Ovary (tissue), 9 donors: Measurements from ENCODE around the gene ITSN1. TPM values are rescaled to one million over a fixed set of nuclear protein-coding genes. Genes with fewer than 3 reads are reported as not detected.

ENCODE experiments used
- DNase-seq, 5 donors: peaks; one replicate each; pipeline ENCODE4 v3.0.0-alpha.2; 2019 to 2020
- H3K27ac ChIP-seq, 2 donors: fragments of 200-600 bp; one replicate each; pipeline versions ENCODE4 v1.5.1 to v1.8.0; 2019 to 2022
- H3K27me3 ChIP-seq: fragments of 200-600 bp; one replicate; pipeline ENCODE4 v1.8.0; 2022
- H3K36me3 ChIP-seq: fragments of 200-600 bp; sonication (generic); one replicate; pipeline ENCODE4 v1.5.1; 2019
- H3K4me1 ChIP-seq: one replicate; pipeline ENCODE4 v1.8.1; 2013; ENCODE audit warnings: mild to moderate bottlenecking, moderate library complexity; ENCODE audit not compliant: insufficient read depth
- H3K4me3 ChIP-seq: fragments of 200-600 bp; sonication (generic); one replicate; pipeline ENCODE4 v1.5.1; 2017
- H3K9me3 ChIP-seq, 2 donors: fragments of 200-600 bp in 1 of 2; sonication (generic) in 1 of 2; one replicate each; pipeline versions ENCODE4 v1.5.1 to v1.8.1; 2013 to 2019; ENCODE audit warnings: mild to moderate bottlenecking in 1 of 2, moderate library complexity in 1 of 2
- CTCF ChIP-seq, 3 donors: fragments of 450-650 bp in 2 of 3; fragments of 200-600 bp in 1 of 3; IDR thresholded peaks; one replicate each; pipeline versions ENCODE4 v1.5.1 to v1.8.0; 2016 to 2022; ENCODE audit warnings: antibody characterized with exemption in 3 of 3, mild to moderate bottlenecking in 1 of 3
- EP300 ChIP-seq: sonication (generic); formaldehyde crosslinking; IDR thresholded peaks from one replicate; pipeline ENCODE4 v1.6.1; 2017; ENCODE audit warnings: antibody characterized with exemption
- POLR2A ChIP-seq: fragments of 450-650 bp; IDR thresholded peaks from one replicate; pipeline ENCODE4 v1.6.1; 2017; ENCODE audit warnings: antibody characterized with exemption, mild to moderate bottlenecking, moderate library complexity
- WGBS, 3 donors: extraction: QIAGEN DNeasy Blood & Tissue Kit in 1 of 3; methylation state at CpG; one replicate each; pipeline versions ENCODE4 v1.1.5 to v1.1.7; 2013 to 2017; 5-methylcytosine and 5-hydroxymethylcytosine counted together
- intact Hi-C, 4 donors: fragments of 100-400 bp; cut with DNase I; formaldehyde crosslinking; loops; one replicate each; pipeline versions ENCODE4 v1.11.0 to v1.15.1; 2022 to 2023
- polyA plus RNA-seq, 2 donors: library from polyadenylated mRNA; stranded (reverse); fragments of 200-250 nt in 1 of 2; fragments of 350-450 nt in 1 of 2; fragmentation: Illumina TruSeq in 1 of 2; extraction: RNeasy Lipid Tissue Mini Kit (QIAGEN cat#74804) in 1 of 2; gene quantifications; one replicate each; pipeline ENCODE4 v1.2.3, GENCODE V29; 2013 to 2014
- total RNA-seq, 7 donors: library from RNA; depleted of rRNA in 2 of 7; stranded (reverse); fragments of >200 nt in 2 of 7; fragmentation: NEBNext Ultra II Directional in 3 of 7; extraction: Animal tissue kit (Norgen Biotek cat#: 25700) in 3 of 7; gene quantifications; one replicate each; pipeline versions ENCODE4 v1.1.0 to v1.2.4, GENCODE V29; 2016 to 2023
- donor health status: DM: no; HTN: no; CAD: no; lungs with moderate emphysema.
- donor health status: DM: no; HTN: no; CAD: no.
- donor health status: Bipolar disorder and iron deficiency.
- donor health status: DM: yes; HTN: yes; CAD: no.
- donor health status: DM: no; HTN: no; CAD: no.
- donor health status: DM: yes; HTN: yes; CAD: no.

The ITSN1 gene
- total and polyA plus RNA-seq, 9 donors, result 22.6 to 61.3 (median 36.4) TPM

- 92 to 96% (median 95%) methylated on average over 4 of the region's 4 CpGs for WGBS, 3 donors
- no peak overlapping the region for H3K4me3 ChIP-seq
- no peaks in the 10 kb centered on the region for H3K27me3 ChIP-seq
- TF ChIP-seq POLR2A, result no peak
- no peak for TF ChIP-seq CTCF (IDR thresholded peaks at IDR 0.05)
- TF ChIP-seq EP300, result no peak
- H3K36me3 ChIP-seq, result no peaks in the 10 kb centered on the region
- intact Hi-C loops, result no loop called here
- H3K9me3 ChIP-seq, result no peaks in the 10 kb centered on the region
- no peak overlapping the region for H3K27ac ChIP-seq
- no peak for DNase-seq
- peaks cover 22% of the 10 kb centered on the region for H3K4me1 ChIP-seq
Observed at GRCh38 chr21:33654412-33654811, 12.1 kb downstream of the ITSN1 start.

- H3K4me3 ChIP-seq, result no peak overlapping the region
- H3K36me3 ChIP-seq, result no peaks in the 10 kb centered on the region
- 27 to 35% (median 33%) methylated on average over 8 of the region's 8 CpGs for WGBS, 3 donors
- no peaks in the 10 kb centered on the region for H3K9me3 ChIP-seq
- H3K27ac ChIP-seq, result no peak overlapping the region
- DNase-seq, result no peak
- peaks cover 18% of the 10 kb centered on the region for H3K4me1 ChIP-seq
- intact Hi-C loops, result no loop called here
- TF ChIP-seq EP300 (no peak), POLR2A (no peak), CTCF (IDR thresholded peaks at IDR 0.05) (no peak)
- H3K27me3 ChIP-seq, result no peaks in the 10 kb centered on the region
Observed at GRCh38 chr21:33655588-33656221, 13.4 kb downstream of the ITSN1 start.

- H3K9me3 ChIP-seq, result no peaks in the 10 kb centered on the region
- H3K4me1 ChIP-seq, result peaks cover 13% of the 10 kb centered on the region
- intact Hi-C loops, result no loop called here
- no peak overlapping the region for H3K4me3 ChIP-seq
- H3K36me3 ChIP-seq, result no peaks in the 10 kb centered on the region
- TF ChIP-seq POLR2A (no peak), CTCF (IDR thresholded peaks at IDR 0.05) (no peak), EP300 (no peak)
- no peaks in the 10 kb centered on the region for H3K27me3 ChIP-seq
- no peak overlapping the region for H3K27ac ChIP-seq
- 42 to 52% (median 45%) methylated on average over 8 of the region's 8 CpGs for WGBS, 3 donors
- DNase-seq, result no peak
Observed at GRCh38 chr21:33657124-33657820, 15.0 kb downstream of the ITSN1 start.

GRCh38 chr21:33658919-33659567 is 16.7 kb downstream of the ITSN1 start:
- no peak for DNase-seq
- 87 to 89% (median 87%) methylated on average over 7 of the region's 7 CpGs for WGBS, 3 donors
- H3K36me3 ChIP-seq, result no peaks in the 10 kb centered on the region
- H3K4me3 ChIP-seq, result no peak overlapping the region
- intact Hi-C loops, result no loop called here
- no peak overlapping the region for H3K27ac ChIP-seq
- H3K9me3 ChIP-seq, result no peaks in the 10 kb centered on the region
- no peaks in the 10 kb centered on the region for H3K27me3 ChIP-seq
- peaks cover 13% of the 10 kb centered on the region for H3K4me1 ChIP-seq
- TF ChIP-seq CTCF (IDR thresholded peaks at IDR 0.05) (no peak), POLR2A (no peak), EP300 (no peak)
